Mesothelial cell of epicardium (in vitro differentiated cells): ENCODE results near the gene IQCN. TPM values are rescaled to one million over a fixed set of nuclear protein-coding genes. Genes with fewer than 3 reads are reported as not detected.
A peak's percentile ranks its signal among the peaks of the same experiment; 100 is the strongest.

Experiments used
- DNase-seq, 2 experiments: peaks; one replicate each; pipeline ENCODE4 v3.0.0; 2021; ENCODE audit warnings: low spot score in 2 of 2; ENCODE audit not compliant: unreplicated experiment in 2 of 2
- H3K27ac Mint-ChIP-seq: 2 replicates; pipeline ENCODE4 v1.8.0; 2021; ENCODE audit warnings: mixed read lengths
- H3K27me3 Mint-ChIP-seq: 2 replicates; pipeline ENCODE4 v1.8.0; 2021; ENCODE audit warnings: low read depth, mixed read lengths
- H3K36me3 Mint-ChIP-seq: 2 replicates; pipeline ENCODE4 v1.8.0; 2021; ENCODE audit warnings: mixed read lengths
- H3K4me1 Mint-ChIP-seq: 2 replicates; pipeline ENCODE4 v1.8.0; 2021; ENCODE audit warnings: mixed read lengths
- H3K4me3 Mint-ChIP-seq: 2 replicates; pipeline ENCODE4 v1.8.0; 2021; ENCODE audit warnings: mild to moderate bottlenecking, moderate library complexity, mixed read lengths
- H3K9me3 Mint-ChIP-seq: 2 replicates; pipeline ENCODE4 v1.8.0; 2021; ENCODE audit warnings: mixed read lengths
- CTCF ChIP-seq: fragments of 200-600 bp; sonication (generic); IDR thresholded peaks from one replicate; pipeline ENCODE4 v1.5.0; 2021; ENCODE audit warnings: antibody characterized with exemption; ENCODE audit not compliant: unreplicated experiment
- total RNA-seq: library from RNA; stranded (reverse); gene quantifications from 3 replicates; pipeline ENCODE4 v1.2.1, GENCODE V29; 2021

IQCN gene
- total RNA-seq, 1 donor from 2014 or later: 17.1 TPM

DNA sequence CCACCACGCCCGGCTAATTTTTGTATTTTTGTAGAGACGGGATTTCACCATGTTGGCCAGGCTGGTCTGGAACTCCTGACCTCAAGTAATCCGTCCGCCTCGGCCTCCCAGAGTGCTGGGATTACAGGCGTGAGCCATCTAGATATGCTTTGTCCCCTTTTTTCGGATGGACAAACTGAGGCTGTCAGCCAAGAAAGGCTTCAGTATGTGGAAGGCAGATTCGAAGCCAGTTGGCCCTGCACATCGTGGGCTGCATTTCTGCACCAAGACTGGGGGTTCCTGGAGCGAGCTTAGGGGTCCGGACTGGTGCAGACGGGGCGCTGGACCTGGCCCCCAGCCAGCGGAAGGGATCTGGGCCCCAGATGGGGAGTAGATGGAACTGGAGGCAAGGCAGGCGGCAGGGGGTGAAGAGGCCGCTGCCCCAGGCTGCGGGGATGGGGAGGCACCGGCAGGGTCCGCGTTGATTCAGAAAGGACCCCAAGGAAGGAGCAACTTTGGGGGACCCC lies 16.8 kb upstream of the IQCN start:
- H3K36me3 Mint-ChIP-seq: no peaks in the 10 kb centered on the region

GRCh38 chr19:18290302-18291018 lies 16.2 kb upstream of the IQCN start:
- Mint-ChIP-seq H3K27ac (peak overlapping the region; percentile 100), H3K4me1 (peaks cover 60% of the 10 kb centered on the region), H3K4me3 (peak overlapping the region; percentile 78), H3K27me3 (no peaks in the 10 kb centered on the region), H3K9me3 (no peaks in the 10 kb centered on the region), H3K36me3 (no peaks in the 10 kb centered on the region)
- no peak for TF ChIP-seq CTCF
- DNase-seq: no peak

More for the DNA sequence above, 16.8 kb upstream of the IQCN start:
- H3K4me3 Mint-ChIP-seq: peak overlapping the region; percentile 78
- H3K27me3 Mint-ChIP-seq: no peaks in the 10 kb centered on the region
- no peak for TF ChIP-seq CTCF
- peak overlapping the region; percentile 100 for H3K27ac Mint-ChIP-seq
- DNase-seq: no peak
- H3K9me3 Mint-ChIP-seq: no peaks in the 10 kb centered on the region
- H3K4me1 Mint-ChIP-seq: peaks cover 57% of the 10 kb centered on the region

- Mint-ChIP-seq H3K4me1 (peaks cover 67% of the 10 kb centered on the region), H3K27ac (peak overlapping the region; percentile 96), H3K27me3 (no peaks in the 10 kb centered on the region), H3K9me3 (no peaks in the 10 kb centered on the region), H3K36me3 (no peaks in the 10 kb centered on the region), H3K4me3 (peak overlapping the region; percentile 36)
- no peak for DNase-seq
- no peak for TF ChIP-seq CTCF
Measured at GRCh38 chr19:18289471-18290301, 15.4 kb upstream of the IQCN start.

GRCh38 chr19:18287836-18288772 lies 13.9 kb upstream of the IQCN start:
- no peaks in the 10 kb centered on the region for H3K9me3 Mint-ChIP-seq
- H3K27me3 Mint-ChIP-seq: no peaks in the 10 kb centered on the region
- peak overlapping the region; percentile 96 for H3K27ac Mint-ChIP-seq
- peak in 1 of 2 experiments; percentile 65 for DNase-seq
- no peaks in the 10 kb centered on the region for H3K36me3 Mint-ChIP-seq
- H3K4me3 Mint-ChIP-seq: peak overlapping the region; percentile 41
- no peak for TF ChIP-seq CTCF
- peaks cover 59% of the 10 kb centered on the region for H3K4me1 Mint-ChIP-seq

DNA sequence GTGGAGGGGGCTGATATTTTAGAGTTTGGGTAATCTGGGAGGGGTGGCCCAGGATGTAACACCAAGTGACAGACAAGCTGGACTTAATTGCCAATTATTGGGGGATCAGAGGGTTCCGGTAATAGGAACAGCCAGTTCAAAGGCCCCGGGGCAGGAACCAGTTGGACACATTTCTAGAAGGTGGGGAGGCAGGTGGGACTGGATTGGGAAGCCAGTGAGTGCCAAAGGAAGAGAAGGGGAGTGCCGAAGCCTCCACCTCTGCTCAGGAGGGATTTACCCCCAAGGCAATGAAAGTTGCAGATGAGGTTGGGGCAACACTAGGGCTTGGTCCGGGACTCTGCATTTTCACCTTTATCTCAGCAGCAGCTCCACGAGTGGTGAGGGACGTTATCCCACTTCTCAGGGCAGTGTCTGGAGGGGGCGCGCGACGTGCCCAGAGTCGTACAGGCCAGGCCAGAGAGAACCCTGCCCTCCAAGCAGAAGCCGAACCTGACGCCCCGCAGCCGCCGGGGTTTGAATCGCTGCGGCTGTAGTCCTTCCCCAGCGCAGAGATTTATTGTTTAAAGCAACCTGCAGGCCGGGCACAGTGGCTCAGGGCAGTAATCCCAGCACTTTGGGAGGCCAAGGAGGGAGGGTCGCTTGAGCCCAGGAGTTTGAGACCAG lies 12.9 kb upstream of the IQCN start:
- Mint-ChIP-seq H3K27ac (peak overlapping the region; percentile 96), H3K4me1 (peaks cover 64% of the 10 kb centered on the region), H3K9me3 (no peaks in the 10 kb centered on the region), H3K27me3 (no peaks in the 10 kb centered on the region), H3K4me3 (peak overlapping the region; percentile 39), H3K36me3 (no peaks in the 10 kb centered on the region)
- no peak for DNase-seq
- TF ChIP-seq CTCF: no peak
